AG04450 (cell line): ENCODE measurements around the gene GLI1. TPM values are rescaled to one million over a fixed set of nuclear protein-coding genes. Genes with fewer than 3 reads are reported as not detected.
A peak's percentile ranks its signal among the peaks of the same experiment; 100 is the strongest.

Experiments
- CTCF ChIA-PET: fragments of 300-600, 350-600 bp; formaldehyde crosslinking; extraction: SDS; loops from one replicate; lab custom pipeline; 2022; ENCODE audit warnings: antibody characterized with exemption, inconsistent platforms; lab: Charles Lee
- POLR2A ChIA-PET: fragments of 350-600 bp; formaldehyde crosslinking; extraction: SDS; loops from one replicate; lab custom pipeline; 2021; ENCODE audit warnings: antibody characterized with exemption, inconsistent platforms; lab: Yijun Ruan, JAX
- DNase-seq: peaks from one replicate; pipeline ENCODE4 v3.0.0-alpha.2; 2011; ENCODE audit warnings: low read depth, low spot score
- H3K27ac ChIP-seq: one replicate; pipeline ENCODE4 v1.5.1; 2012; ENCODE audit warnings: low read depth, low read length, control low read depth
- H3K27me3 ChIP-seq: one replicate; pipeline ENCODE4 v1.6.0; 2012; ENCODE audit warnings: low read length; ENCODE audit not compliant: control insufficient read depth, insufficient read depth
- H3K4me3 ChIP-seq: 2 replicates; pipeline ENCODE4 v1.5.1; 2011; ENCODE audit warnings: mild to moderate bottlenecking, low read depth, low read length, control low read depth
- H3K9me3 ChIP-seq: 2 replicates; pipeline ENCODE4 v1.5.1; 2012; ENCODE audit warnings: low read length; ENCODE audit not compliant: control insufficient read depth, insufficient read depth
- CTCF ChIP-seq: IDR thresholded peaks from 2 replicates; pipeline ENCODE4 v1.5.1; 2011; ENCODE audit warnings: low read depth, low read length, control low read depth, inconsistent platforms
- polyA plus RNA-seq: library from polyadenylated mRNA; depleted of rRNA; stranded (reverse); fragments of >200 nt; gene quantifications from 2 replicates; pipeline ENCODE4 v1.2.3, GENCODE V29; 2011

The GLI1 gene
- polyA plus RNA-seq, 1 experiment: 8.3 TPM

- POLR2A ChIA-PET: no interaction called here
- TF ChIP-seq CTCF: no peak
- DNase-seq: no peak
- H3K4me3 ChIP-seq: peak overlapping the region; percentile 88
- H3K27me3 ChIP-seq: no peaks in the 10 kb centered on the region
- H3K27ac ChIP-seq: no peak overlapping the region
- H3K9me3 ChIP-seq: no peaks in the 10 kb centered on the region
- CTCF ChIA-PET: interaction anchor here (1.3 kb wide), 1 partner anchor 8 kb away, joined by 4 read pairs; no protein-coding TSS in a partner anchor
These were observed 841 bp downstream of the GLI1 start for GRCh38 chr12:57460468-57460784.

GRCh38 chr12:57460841-57461275, 1.3 kb downstream of the GLI1 start:
- CTCF ChIA-PET: interaction anchor here (1.3 kb wide), 1 partner anchor 8 kb away, joined by 4 read pairs; no protein-coding TSS in a partner anchor

GRCh38 chr12:57461276-57461916, 1.8 kb downstream of the GLI1 start:
- TF ChIP-seq CTCF: no peak
- CTCF ChIA-PET: interaction anchor here (1.1 to 2.4 kb wide), 5 partner anchors 9 to 210 kb away, joined by 3 to 14 read pairs (median 9); partner anchors contain the start of gene STAC3

More at GRCh38 chr12:57460841-57461275, 1.3 kb downstream of the GLI1 start:
- H3K27me3 ChIP-seq: no peaks in the 10 kb centered on the region
- H3K9me3 ChIP-seq: no peaks in the 10 kb centered on the region
- POLR2A ChIA-PET: no interaction called here
- DNase-seq: no peak
- 0 out of 2 replicates have a peak, but pooled peaks have one; percentile 3 for TF ChIP-seq CTCF
- peak overlapping the region; percentile 31 for H3K27ac ChIP-seq
- H3K4me3 ChIP-seq: peak overlapping the region; percentile 88

GRCh38 chr12:57461917-57462250, 2.3 kb downstream of the GLI1 start:
- peak overlapping the region; percentile 85 for H3K27ac ChIP-seq
- no peak for TF ChIP-seq CTCF
- H3K27me3 ChIP-seq: no peaks in the 10 kb centered on the region
- no peaks in the 10 kb centered on the region for H3K9me3 ChIP-seq
- ChIA-PET POLR2A (no interaction called here), CTCF (interaction anchor here (0.5 to 2.4 kb wide), 14 partner anchors 9 to 211 kb away, joined by 3 to 14 read pairs (median 4); partner anchors contain the start of gene STAC3)
- DNase-seq: no peak
- peak overlapping the region; percentile 88 for H3K4me3 ChIP-seq

More at GRCh38 chr12:57461276-57461916, 1.8 kb downstream of the GLI1 start:
- no peaks in the 10 kb centered on the region for H3K9me3 ChIP-seq
- no peaks in the 10 kb centered on the region for H3K27me3 ChIP-seq
- no peak for DNase-seq
- peak overlapping the region; percentile 85 for H3K27ac ChIP-seq
- H3K4me3 ChIP-seq: peak overlapping the region; percentile 88
- POLR2A ChIA-PET: no interaction called here

- Histone ChIP-seq H3K9me3 (no peaks in the 10 kb centered on the region), H3K4me3 (peak overlapping the region; percentile 88), H3K27me3 (no peaks in the 10 kb centered on the region), H3K27ac (peak overlapping the region; percentile 85)
- TF ChIP-seq CTCF: peak; percentile 98
- DNase-seq: no peak
- POLR2A ChIA-PET: no interaction called here
- CTCF ChIA-PET: interaction anchor here (0.5 to 2.4 kb wide), 15 partner anchors 10 to 249 kb away, joined by 3 to 14 read pairs (median 4); partner anchors contain the start of gene STAC3
These were observed 2.8 kb downstream of the GLI1 start for GRCh38 chr12:57462251-57462911.
